Measurements from ENCODE around the gene SLC9A7. TPM values are rescaled to one million over a fixed set of nuclear protein-coding genes. Genes with fewer than 3 reads are reported as not detected.

SLC9A7 gene
- total and polyA plus RNA-seq, 12 donors: 0.43 to 7.5 (median 1.9) TPM

DNA sequence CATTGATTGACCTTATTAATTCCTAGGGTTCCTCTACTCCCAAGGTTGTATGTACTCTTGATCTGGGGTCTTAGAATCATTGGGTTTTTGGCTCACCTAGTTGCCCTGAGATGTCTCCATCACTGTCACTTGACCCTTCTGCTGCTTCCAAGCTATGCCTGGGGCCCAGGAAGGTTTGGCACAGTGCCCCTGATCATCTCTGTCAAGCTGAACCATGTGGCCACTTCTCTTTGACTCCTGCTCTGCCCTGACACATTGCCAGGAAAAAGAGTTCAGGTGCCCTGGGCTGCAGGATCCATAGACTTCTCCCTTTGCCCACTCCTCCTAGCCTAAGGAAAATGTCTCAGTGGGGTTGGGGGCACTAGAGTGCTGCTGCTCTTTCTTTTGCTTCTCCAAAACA lies 189.3 kb downstream of the SLC9A7 start:
- ATAC-seq (no peak), DNase-seq (peak in 1 of 2 donors; percentile 26)
- H3K4me3 ChIP-seq: no peak overlapping the region
- peaks cover 0 to 9% (median 0%) of the 10 kb centered on the region in 9 donors for H3K4me1 ChIP-seq
- intact Hi-C loops (cut with DNase I): loop anchor here in 8 of 10 donors (5.0 to 10.0 kb wide), 5 partner anchors 73 to 118 kb away; no protein-coding TSS in a partner anchor
- H3K27ac ChIP-seq: no peak overlapping the region
- peaks cover 0 to 7% (median 0%) of the 10 kb centered on the region in 11 donors for H3K9me3 ChIP-seq
- H3K36me3 ChIP-seq: no peaks in the 10 kb centered on the region
- TF ChIP-seq, protein P1, sequence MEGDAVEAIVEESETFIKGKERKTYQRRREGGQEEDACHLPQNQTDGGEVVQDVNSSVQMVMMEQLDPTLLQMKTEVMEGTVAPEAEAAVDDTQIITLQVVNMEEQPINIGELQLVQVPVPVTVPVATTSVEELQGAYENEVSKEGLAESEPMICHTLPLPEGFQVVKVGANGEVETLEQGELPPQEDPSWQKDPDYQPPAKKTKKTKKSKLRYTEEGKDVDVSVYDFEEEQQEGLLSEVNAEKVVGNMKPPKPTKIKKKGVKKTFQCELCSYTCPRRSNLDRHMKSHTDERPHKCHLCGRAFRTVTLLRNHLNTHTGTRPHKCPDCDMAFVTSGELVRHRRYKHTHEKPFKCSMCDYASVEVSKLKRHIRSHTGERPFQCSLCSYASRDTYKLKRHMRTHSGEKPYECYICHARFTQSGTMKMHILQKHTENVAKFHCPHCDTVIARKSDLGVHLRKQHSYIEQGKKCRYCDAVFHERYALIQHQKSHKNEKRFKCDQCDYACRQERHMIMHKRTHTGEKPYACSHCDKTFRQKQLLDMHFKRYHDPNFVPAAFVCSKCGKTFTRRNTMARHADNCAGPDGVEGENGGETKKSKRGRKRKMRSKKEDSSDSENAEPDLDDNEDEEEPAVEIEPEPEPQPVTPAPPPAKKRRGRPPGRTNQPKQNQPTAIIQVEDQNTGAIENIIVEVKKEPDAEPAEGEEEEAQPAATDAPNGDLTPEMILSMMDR (IDR thresholded peaks at IDR 0.05): no peak
- peaks cover 0 to 4% (median 0%) of the 10 kb centered on the region in 7 donors for H3K27me3 ChIP-seq

DNA sequence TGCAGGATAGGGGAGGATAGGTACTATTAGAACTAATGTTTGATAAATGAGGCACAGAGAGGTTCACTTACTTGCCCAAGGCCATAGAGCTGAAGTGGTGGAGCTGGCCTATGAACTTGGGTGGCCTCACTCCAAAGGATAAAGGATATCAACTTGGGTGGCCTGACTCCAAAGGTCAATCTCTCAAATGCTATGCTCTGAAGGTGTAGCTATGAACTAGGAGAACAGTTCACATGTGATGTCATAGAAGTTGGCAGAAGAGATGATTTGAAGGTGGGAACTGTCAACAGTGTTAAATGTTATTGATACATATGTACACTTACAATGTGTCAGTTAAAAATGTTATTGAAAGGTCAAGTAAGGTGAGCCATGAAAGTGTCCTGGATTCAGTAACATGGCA lies 191.5 kb downstream of the SLC9A7 start:
- TF ChIP-seq, protein P1 (IDR thresholded peaks at IDR 0.05): no peak
- Histone ChIP-seq H3K27ac (no peak overlapping the region), H3K9me3 (no peaks in the 10 kb centered on the region), H3K4me1 (peaks cover 0 to 3% (median 0%) of the 10 kb centered on the region in 9 donors), H3K36me3 (no peaks in the 10 kb centered on the region), H3K27me3 (peaks cover 0 to 4% (median 0%) of the 10 kb centered on the region in 7 donors), H3K4me3 (no peak overlapping the region)
- no peak for DNase-seq
- intact Hi-C loops (cut with DNase I): no loop called here
- no peak for ATAC-seq

DNA sequence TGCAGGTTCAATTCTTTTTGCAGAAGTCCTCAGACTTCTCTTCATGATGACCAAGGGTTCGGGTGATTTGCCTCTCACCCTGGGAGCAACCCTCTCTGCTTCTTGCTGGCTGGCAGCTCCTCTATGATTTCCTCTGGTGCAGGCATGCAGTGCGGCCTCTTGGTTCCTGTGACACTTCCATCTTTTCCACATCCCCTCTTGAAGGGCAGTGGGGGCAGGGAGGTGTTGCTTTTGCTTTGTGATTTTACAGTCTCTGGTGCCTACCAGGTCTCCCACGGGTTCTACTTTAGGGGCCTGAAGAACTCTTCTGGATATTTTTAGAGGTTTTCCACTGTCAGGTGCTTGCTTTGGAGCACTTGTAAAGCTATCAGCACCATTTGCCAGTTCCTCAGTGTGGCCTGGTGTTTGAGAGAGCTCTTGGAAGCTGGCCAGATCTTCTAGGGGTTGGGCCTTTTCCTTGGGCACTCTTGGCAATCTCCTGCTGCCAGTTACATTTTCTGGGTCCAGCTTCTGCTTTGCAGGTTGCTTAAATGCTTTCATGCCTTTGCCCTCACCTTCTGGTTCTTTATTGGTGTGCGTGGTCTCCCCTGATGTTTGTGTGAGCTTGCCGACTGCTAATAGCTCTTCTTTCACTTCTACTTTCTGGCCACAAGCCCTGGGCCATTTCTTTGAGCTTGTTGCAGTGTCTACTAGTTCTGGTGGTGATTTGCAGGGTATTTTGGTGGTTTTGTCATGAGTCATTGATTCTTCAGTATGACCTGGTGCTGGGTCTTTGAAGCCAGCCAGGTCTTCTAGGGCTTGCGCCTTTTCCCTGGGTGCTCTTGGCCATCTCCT lies 196.9 kb downstream of the SLC9A7 start:
- Histone ChIP-seq H3K27ac (no peak overlapping the region), H3K27me3 (peaks cover 0 to 4% (median 0%) of the 10 kb centered on the region in 7 donors), H3K9me3 (no peaks in the 10 kb centered on the region), H3K36me3 (no peaks in the 10 kb centered on the region), H3K4me1 (peaks cover 0 to 13% (median 0%) of the 10 kb centered on the region in 9 donors), H3K4me3 (no peak overlapping the region)
- DNase-seq: peak in 1 of 2 donors; percentile 32
- TF ChIP-seq, protein P1 (IDR thresholded peaks at IDR 0.05): no peak
- intact Hi-C loops (cut with DNase I): no loop called here
- ATAC-seq: peak in 5 of 8 donors; percentile 47 to 67 (median 51)
- 58 to 59% methylated on average over 6 of the region's 6 CpGs for WGBS, 2 donors

DNA sequence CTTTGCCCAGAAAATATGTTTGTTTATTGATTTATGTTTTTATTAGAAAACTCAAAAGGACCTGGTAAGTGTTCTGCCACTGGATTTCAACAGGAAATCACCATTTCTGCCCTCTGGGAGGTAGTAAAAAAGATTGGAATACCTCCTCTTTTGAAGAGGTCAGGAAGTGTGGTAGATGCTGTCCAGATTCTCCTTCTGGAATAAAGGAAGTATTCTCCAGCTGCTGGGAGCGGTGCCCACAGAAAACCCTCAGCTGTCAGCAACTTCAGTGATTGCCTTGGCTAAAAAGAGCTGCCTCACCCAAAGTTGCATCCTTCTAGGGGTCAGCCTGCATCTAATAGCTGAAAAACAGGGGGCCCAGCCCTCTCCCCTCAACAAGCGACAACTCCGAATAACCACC lies 199.9 kb downstream of the SLC9A7 start:
- TF ChIP-seq, protein P1 (IDR thresholded peaks at IDR 0.05): no peak
- intact Hi-C loops (cut with DNase I): loop anchor here in 8 of 10 donors (5.0 to 10.0 kb wide), 4 partner anchors 83 to 238 kb away; no protein-coding TSS in a partner anchor
- ATAC-seq: no peak
- Histone ChIP-seq H3K27ac (no peak overlapping the region), H3K27me3 (peaks cover 0 to 4% (median 0%) of the 10 kb centered on the region in 7 donors), H3K4me1 (peaks cover 0 to 13% (median 0%) of the 10 kb centered on the region in 9 donors), H3K36me3 (no peaks in the 10 kb centered on the region), H3K9me3 (no peaks in the 10 kb centered on the region), H3K4me3 (no peak overlapping the region)
- no peak for DNase-seq
- WGBS, 2 donors: 68% methylated on average over 3 of the region's 3 CpGs
